SHP77 (cell line): Measurements from ENCODE around the gene MIA.
A peak's percentile ranks its signal among the peaks of the same experiment; 100 is the strongest.
"Not testable (repeated sequence)": the region's sequence is repeated elsewhere in the genome, so short reads cannot be mapped to it uniquely, and the experiment has no call there.

Experiments used
- DNase-seq, 2 experiments: peaks; one replicate each; lab custom pipeline; 2025; lab: John Stamatoyannopoulos, UW

Gene MIA

GRCh38 chr19:40803857-40804782, 28.8 kb downstream of the MIA start:
- DNase-seq: no peak

GRCh38 chr19:40804783-40805242, 29.5 kb downstream of the MIA start:
- no peak for DNase-seq

GRCh38 chr19:40805258-40805868, 30.0 kb downstream of the MIA start:
- no peak for DNase-seq

GRCh38 chr19:40806423-40807146, 31.3 kb downstream of the MIA start:
- peak; percentile 76 to 89 for DNase-seq

- DNase-seq: peak; percentile 31 to 50
Measured at GRCh38 chr19:40807147-40808020, 32.1 kb downstream of the MIA start.

- DNase-seq: no peak
Measured at GRCh38 chr19:40808021-40808325, 32.7 kb downstream of the MIA start.

GRCh38 chr19:40808497-40808896, 33.2 kb downstream of the MIA start:
- DNase-seq: no peak

- DNase-seq: no peak
Measured at GRCh38 chr19:40809358-40810086, 34.2 kb downstream of the MIA start.

- DNase-seq: no peak
Measured at GRCh38 chr19:40810160-40810559, 34.8 kb downstream of the MIA start.

- peak; percentile 19 to 41 for DNase-seq
Measured at GRCh38 chr19:40810649-40811408, 35.5 kb downstream of the MIA start.

GRCh38 chr19:40811478-40812341, 36.4 kb downstream of the MIA start:
- no peak for DNase-seq

- not testable (repeated sequence) for DNase-seq
Measured at GRCh38 chr19:40812571-40812970, 37.2 kb downstream of the MIA start.

GRCh38 chr19:40813182-40813581, 37.9 kb downstream of the MIA start:
- DNase-seq: no peak

GRCh38 chr19:40815223-40815622, 39.9 kb downstream of the MIA start:
- DNase-seq: no peak

- peak; percentile 20 to 45 for DNase-seq
Measured at GRCh38 chr19:40818480-40819399, 43.4 kb downstream of the MIA start.

- DNase-seq: not testable (repeated sequence)
Measured at GRCh38 chr19:40819479-40820234, 44.3 kb downstream of the MIA start.

- DNase-seq: no peak
Measured at GRCh38 chr19:40822161-40822560, 46.8 kb downstream of the MIA start.
